ENCODE data around the gene SERBP1.
"Not testable (repeated sequence)": the region's sequence is repeated elsewhere in the genome, so short reads cannot be mapped to it uniquely, and the experiment has no call there.

- not testable (repeated sequence) for TF ChIP-seq CTCF, POLR2A (IDR thresholded peaks at IDR 0.05)
These were observed 17.1 kb downstream of the SERBP1 start for GRCh38 chr1:67413101-67413500.

Measured in upper lobe of left lung (tissue), 4 donors.